Liver (tissue), 9 donors: ENCODE results near the gene RPS28. TPM values are rescaled to one million over a fixed set of nuclear protein-coding genes. Genes with fewer than 3 reads are reported as not detected.

Experiments
- DNase-seq: peaks from one replicate; pipeline ENCODE4 v3.0.0-alpha.2; 2017; ENCODE audit warnings: low spot score
- H3K27ac ChIP-seq, 2 donors: one replicate each; pipeline ENCODE4 v1.7.0; 2013; ENCODE audit warnings: inconsistent platforms in 2 of 2, low read length in 2 of 2, control low read depth in 1 of 2, low read depth in 1 of 2, mild to moderate bottlenecking in 1 of 2
- H3K27me3 ChIP-seq, 4 donors: one replicate each; pipeline versions ENCODE4 v1.6.1 to v1.7.0; 2013; ENCODE audit warnings: low read length in 3 of 4, inconsistent platforms in 1 of 4, mild to moderate bottlenecking in 1 of 4, moderate library complexity in 1 of 4; ENCODE audit not compliant: control insufficient read depth in 4 of 4, insufficient read depth in 4 of 4
- H3K36me3 ChIP-seq, 4 donors: one replicate each; pipeline versions ENCODE4 v1.6.1 to v1.7.0; 2013; ENCODE audit warnings: low read length in 3 of 4, mild to moderate bottlenecking in 3 of 4, low read depth in 1 of 4, moderate library complexity in 1 of 4; ENCODE audit not compliant: control insufficient read depth in 4 of 4, insufficient read depth in 3 of 4
- H3K4me1 ChIP-seq, 4 donors: one replicate each; pipeline versions ENCODE4 v1.6.1 to v1.7.0; 2013; ENCODE audit warnings: low read length in 3 of 4, mild to moderate bottlenecking in 3 of 4, moderate library complexity in 1 of 4; ENCODE audit not compliant: control insufficient read depth in 4 of 4, insufficient read depth in 4 of 4
- H3K4me3 ChIP-seq, 3 donors: one replicate each; pipeline versions ENCODE4 v1.6.1 to v1.7.0; 2013; ENCODE audit warnings: low read length in 3 of 3, control low read depth in 1 of 3, low read depth in 1 of 3, mild to moderate bottlenecking in 1 of 3
- H3K9ac ChIP-seq, 2 donors: one replicate each; pipeline ENCODE4 v1.7.0; 2013; ENCODE audit warnings: low read length in 2 of 2, mild to moderate bottlenecking in 2 of 2, moderate library complexity in 2 of 2, control low read depth in 1 of 2, low read depth in 1 of 2
- H3K9me3 ChIP-seq, 4 donors: one replicate each; pipeline versions ENCODE4 v1.6.1 to v1.7.0; 2013; ENCODE audit warnings: low read length in 3 of 4; ENCODE audit not compliant: control insufficient read depth in 4 of 4
- ATF3 ChIP-seq: IDR thresholded peaks from 2 replicates; pipeline ENCODE4 v1.6.1; 2016; ENCODE audit warnings: antibody characterized with exemption
- CTCF ChIP-seq: fragments of 150-350 bp; IDR thresholded peaks from 2 replicates; pipeline ENCODE4 v1.5.1; 2017; ENCODE audit warnings: improper control_type of control experiment, low read depth, low read length; ENCODE audit not compliant: missing input control
- EGR1 ChIP-seq, 2 donors: IDR thresholded peaks; 2 replicates each; pipeline ENCODE4 v1.6.1; 2016 to 2018; ENCODE audit warnings: antibody characterized with exemption in 2 of 2, low read depth in 2 of 2
- FOXA1 ChIP-seq: IDR thresholded peaks from 2 replicates; pipeline ENCODE4 v1.6.1; 2016; ENCODE audit warnings: antibody characterized with exemption
- FOXA2 ChIP-seq: IDR thresholded peaks from 2 replicates; pipeline ENCODE4 v1.6.1; 2016; ENCODE audit warnings: antibody characterized with exemption
- GABPA ChIP-seq, 2 donors: IDR thresholded peaks in 1 of 2; conservative IDR thresholded peaks in 1 of 2; 2 replicates each; pipeline ENCODE4 v1.6.1; 2016; ENCODE audit warnings: antibody characterized with exemption in 2 of 2, mild to moderate bottlenecking in 1 of 2, moderate library complexity in 1 of 2
- HNF4A ChIP-seq, 2 donors: conservative IDR thresholded peaks; 2 replicates each; pipeline ENCODE4 v1.6.1; 2016; ENCODE audit warnings: antibody characterized with exemption in 2 of 2, mild to moderate bottlenecking in 2 of 2
- HNF4G ChIP-seq: IDR thresholded peaks from 2 replicates; pipeline ENCODE4 v1.6.1; 2016; ENCODE audit warnings: antibody characterized with exemption
- JUND ChIP-seq, 2 donors: IDR thresholded peaks; 2 replicates each; pipeline ENCODE4 v1.6.1; 2016; ENCODE audit warnings: antibody characterized with exemption in 2 of 2
- MAX ChIP-seq: IDR thresholded peaks from 2 replicates; pipeline ENCODE4 v1.6.1; 2016; ENCODE audit warnings: antibody characterized with exemption
- NR2F2 ChIP-seq: IDR thresholded peaks from 2 replicates; pipeline ENCODE4 v1.6.1; 2016; ENCODE audit warnings: antibody characterized with exemption
- RAD21 ChIP-seq, 2 donors: IDR thresholded peaks; 2 replicates each; pipeline ENCODE4 v1.6.1; 2016; ENCODE audit warnings: antibody characterized with exemption in 2 of 2, mild to moderate bottlenecking in 2 of 2
- REST ChIP-seq: IDR thresholded peaks from 2 replicates; pipeline ENCODE4 v1.6.1; 2016; ENCODE audit warnings: antibody characterized with exemption, mild to moderate bottlenecking
- RXRA ChIP-seq, 2 donors: IDR thresholded peaks; 2 replicates each; pipeline ENCODE4 v1.6.1; 2017 to 2018; ENCODE audit warnings: antibody characterized with exemption in 2 of 2, mild to moderate bottlenecking in 1 of 2
- SP1 ChIP-seq: IDR thresholded peaks from 2 replicates; pipeline ENCODE4 v1.6.1; 2018; ENCODE audit warnings: antibody characterized with exemption, mild to moderate bottlenecking
- TAF1 ChIP-seq: conservative IDR thresholded peaks from 2 replicates; pipeline ENCODE4 v1.6.1; 2016; ENCODE audit warnings: antibody characterized with exemption, mild to moderate bottlenecking
- YY1 ChIP-seq: IDR thresholded peaks from 2 replicates; pipeline ENCODE4 v1.6.1; 2016; ENCODE audit warnings: antibody characterized with exemption, mild to moderate bottlenecking
- ZBTB33 ChIP-seq: IDR thresholded peaks from 2 replicates; pipeline ENCODE4 v1.6.1; 2016; ENCODE audit warnings: antibody characterized with exemption
- WGBS: extraction: QIAGEN DNeasy Blood & Tissue Kit; methylation state at CpG from one replicate; pipeline ENCODE4 v1.1.7; 2013; 5-methylcytosine and 5-hydroxymethylcytosine counted together
- polyA plus RNA-seq, 2 donors: library from polyadenylated mRNA; stranded (reverse) in 1 of 2; unstranded in 1 of 2; fragments of 200-250 nt in 1 of 2; fragments of >200 nt in 1 of 2; fragmentation: Nextera tagmentation in 1 of 2; extraction: Ambion mirVana in 1 of 2; gene quantifications; one replicate each; pipeline versions ENCODE4 v1.2.1 to v1.2.3, GENCODE V29; 2013 to 2015
- total RNA-seq, 2 donors: library from RNA; depleted of rRNA; stranded (reverse); fragments of >200 nt; gene quantifications; one replicate each; pipeline ENCODE4 v1.2.3, GENCODE V29; 2014
- donor health status: healthy.
- donor health status: healthy.
- donor health status: healthy.
- donor health status: healthy.
- donor health status: healthy.

RPS28 gene
- total and polyA plus RNA-seq, 4 donors, result 74.7 to 467 (median 265) TPM

- Histone ChIP-seq H3K4me1 (peaks cover 3 to 20% (median 10%) of the 10 kb centered on the region in 4 donors), H3K9ac (no peak overlapping the region), H3K4me3 (no peak overlapping the region), H3K27me3 (peaks cover 0 to 4% (median 1%) of the 10 kb centered on the region in 4 donors), H3K9me3 (no peaks in the 10 kb centered on the region), H3K36me3 (no peaks in the 10 kb centered on the region), H3K27ac (no peak overlapping the region)
- TF ChIP-seq GABPA (IDR thresholded peaks at IDR 0.05 in 1 of 2, conservative IDR thresholded peaks at IDR 0.05 in 1 of 2), result no peak
- WGBS, result 63% methylated on average over 8 of the region's 8 CpGs
- DNase-seq, result no peak
These were observed 15.4 kb downstream of the RPS28 start for GRCh38 chr19:8336660-8337059.

- no peak for DNase-seq
- Histone ChIP-seq H3K27me3 (peaks cover 0 to 4% (median 1%) of the 10 kb centered on the region in 4 donors), H3K36me3 (no peaks in the 10 kb centered on the region), H3K9ac (no peak overlapping the region), H3K4me1 (peaks cover 3 to 21% (median 11%) of the 10 kb centered on the region in 4 donors), H3K9me3 (no peaks in the 10 kb centered on the region), H3K4me3 (no peak overlapping the region), H3K27ac (no peak overlapping the region)
- 82% methylated on average over 7 of the region's 7 CpGs for whole genome bisulfite sequencing
- TF ChIP-seq ATF3, result no peak
- no peak for TF ChIP-seq SP1
- TF ChIP-seq HNF4A (conservative IDR thresholded peaks at IDR 0.05), result no peak
- no peak for TF ChIP-seq HNF4G
- no peak for TF ChIP-seq EGR1 (IDR thresholded peaks at IDR 0.05; ENCODE audit: low read depth in 2 of 2)
- no peak for TF ChIP-seq MAX
- TF ChIP-seq YY1, result no peak
- no peak for TF ChIP-seq ZBTB33
- no peak for TF ChIP-seq RXRA (IDR thresholded peaks at IDR 0.05)
- TF ChIP-seq FOXA2, result no peak
- no peak for TF ChIP-seq GABPA (IDR thresholded peaks at IDR 0.05 in 1 of 2, conservative IDR thresholded peaks at IDR 0.05 in 1 of 2)
- TF ChIP-seq NR2F2, result no peak
- no peak for TF ChIP-seq CTCF
- TF ChIP-seq FOXA1, result no peak
- no peak for TF ChIP-seq RAD21 (IDR thresholded peaks at IDR 0.05)
- no peak for TF ChIP-seq REST
- no peak for TF ChIP-seq JUND (IDR thresholded peaks at IDR 0.05)
- TF ChIP-seq TAF1, result no peak
These were observed 16.4 kb downstream of the RPS28 start for GRCh38 chr19:8337728-8338127.
